PFSK-1 (cell line): Measurements from ENCODE around the gene KSR1.

ENCODE experiments used
- POLR2AphosphoS5 ChIP-seq: IDR thresholded peaks from 2 replicates; pipeline ENCODE4 v1.6.1; 2012; ENCODE audit warnings: low read depth, mild to moderate bottlenecking, control low read depth, low read length, moderate library complexity
- TAF1 ChIP-seq: IDR thresholded peaks from 2 replicates; pipeline ENCODE4 v1.6.1; 2012; ENCODE audit warnings: low read length, control low read depth, borderline replicate concordance; ENCODE audit not compliant: insufficient read depth
- TF ChIP-seq, protein P1 (sequence below), 2 experiments: IDR thresholded peaks; 2 replicates each; pipeline versions ENCODE4 v1.6.1 to v1.8.0; 2011 to 2012; ENCODE audit warnings: low read depth in 2 of 2, low read length in 2 of 2, control low read depth in 1 of 2, inconsistent platforms in 1 of 2, mild to moderate bottlenecking in 1 of 2, moderate library complexity in 1 of 2; ENCODE audit not compliant: insufficient read depth in 1 of 2

- TF ChIP-seq POLR2AphosphoS5 (no peak), TAF1 (no peak)
- TF ChIP-seq, protein P1, sequence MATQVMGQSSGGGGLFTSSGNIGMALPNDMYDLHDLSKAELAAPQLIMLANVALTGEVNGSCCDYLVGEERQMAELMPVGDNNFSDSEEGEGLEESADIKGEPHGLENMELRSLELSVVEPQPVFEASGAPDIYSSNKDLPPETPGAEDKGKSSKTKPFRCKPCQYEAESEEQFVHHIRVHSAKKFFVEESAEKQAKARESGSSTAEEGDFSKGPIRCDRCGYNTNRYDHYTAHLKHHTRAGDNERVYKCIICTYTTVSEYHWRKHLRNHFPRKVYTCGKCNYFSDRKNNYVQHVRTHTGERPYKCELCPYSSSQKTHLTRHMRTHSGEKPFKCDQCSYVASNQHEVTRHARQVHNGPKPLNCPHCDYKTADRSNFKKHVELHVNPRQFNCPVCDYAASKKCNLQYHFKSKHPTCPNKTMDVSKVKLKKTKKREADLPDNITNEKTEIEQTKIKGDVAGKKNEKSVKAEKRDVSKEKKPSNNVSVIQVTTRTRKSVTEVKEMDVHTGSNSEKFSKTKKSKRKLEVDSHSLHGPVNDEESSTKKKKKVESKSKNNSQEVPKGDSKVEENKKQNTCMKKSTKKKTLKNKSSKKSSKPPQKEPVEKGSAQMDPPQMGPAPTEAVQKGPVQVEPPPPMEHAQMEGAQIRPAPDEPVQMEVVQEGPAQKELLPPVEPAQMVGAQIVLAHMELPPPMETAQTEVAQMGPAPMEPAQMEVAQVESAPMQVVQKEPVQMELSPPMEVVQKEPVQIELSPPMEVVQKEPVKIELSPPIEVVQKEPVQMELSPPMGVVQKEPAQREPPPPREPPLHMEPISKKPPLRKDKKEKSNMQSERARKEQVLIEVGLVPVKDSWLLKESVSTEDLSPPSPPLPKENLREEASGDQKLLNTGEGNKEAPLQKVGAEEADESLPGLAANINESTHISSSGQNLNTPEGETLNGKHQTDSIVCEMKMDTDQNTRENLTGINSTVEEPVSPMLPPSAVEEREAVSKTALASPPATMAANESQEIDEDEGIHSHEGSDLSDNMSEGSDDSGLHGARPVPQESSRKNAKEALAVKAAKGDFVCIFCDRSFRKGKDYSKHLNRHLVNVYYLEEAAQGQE (IDR thresholded peaks at IDR 0.05; ENCODE audit: insufficient read depth in 1 of 2, low read depth in 2 of 2, low read length in 2 of 2) = no peak
These were observed 5.1 kb downstream of the KSR1 start for GRCh38 chr17:27461192-27461859.
